Smooth muscle cell (in vitro differentiated cells): ENCODE results near the gene DYSF. TPM values are rescaled to one million over a fixed set of nuclear protein-coding genes. Genes with fewer than 3 reads are reported as not detected.

Experiments
- DNase-seq: peaks from one replicate; lab custom pipeline; 2025; ENCODE audit not compliant: unreplicated experiment; lab: John Stamatoyannopoulos, UW
- H2AFZ ChIP-seq: fragments of 200-600 bp; sonication (generic); 2 replicates; pipeline ENCODE4 v1.6.0; 2016; ENCODE audit warnings: antibody characterized with exemption, low read depth, mild to moderate bottlenecking
- H3F3A ChIP-seq: fragments of 200-600 bp; sonication (generic); 2 replicates; pipeline ENCODE4 v1.6.0; 2017; ENCODE audit warnings: antibody characterized with exemption, low read depth
- H3K27ac ChIP-seq: fragments of 200-600 bp; sonication (generic); 2 replicates; pipeline ENCODE4 v1.5.1; 2016; ENCODE audit warnings: low read depth, mild to moderate bottlenecking
- H3K27me3 ChIP-seq: fragments of 200-600 bp; sonication (generic); 2 replicates; pipeline ENCODE4 v1.6.1; 2016; ENCODE audit warnings: low read depth, mild to moderate bottlenecking
- H3K36me3 ChIP-seq: fragments of 200-600 bp; sonication (generic); 2 replicates; pipeline ENCODE4 v1.5.1; 2016; ENCODE audit warnings: low read depth
- H3K4me1 ChIP-seq: fragments of 200-600 bp; sonication (generic); 2 replicates; pipeline ENCODE4 v1.5.1; 2016; ENCODE audit warnings: low read depth
- H3K4me2 ChIP-seq: fragments of 200-600 bp; sonication (generic); 2 replicates; pipeline ENCODE4 v1.6.0; 2016; ENCODE audit warnings: mild to moderate bottlenecking
- H3K4me3 ChIP-seq: fragments of 200-600 bp; sonication (generic); 2 replicates; pipeline ENCODE4 v1.5.1; 2016; ENCODE audit warnings: mild to moderate bottlenecking
- H3K79me2 ChIP-seq: fragments of 200-600 bp; sonication (generic); 2 replicates; pipeline ENCODE4 v1.6.0; 2016; ENCODE audit warnings: low read depth, mild to moderate bottlenecking
- H3K9ac ChIP-seq: fragments of 200-600 bp; sonication (generic); 2 replicates; pipeline ENCODE4 v1.6.0; 2016; ENCODE audit warnings: low read depth
- H3K9me3 ChIP-seq: fragments of 200-600 bp; sonication (generic); replicated peaks from 2 replicates; pipeline ENCODE4 v1.5.1; 2016; ENCODE audit warnings: low read depth
- H4K20me1 ChIP-seq: fragments of 200-600 bp; sonication (generic); 2 replicates; pipeline ENCODE4 v1.6.0; 2016; ENCODE audit warnings: low read depth
- CTCF ChIP-seq: fragments of 200-600 bp; sonication (generic); IDR thresholded peaks from 2 replicates; pipeline ENCODE4 v1.5.1; 2017; ENCODE audit warnings: borderline replicate concordance, mild to moderate bottlenecking, antibody characterized with exemption; ENCODE audit not compliant: insufficient read depth, poor library complexity, severe bottlenecking
- WGBS: methylation state at CpG from one replicate; pipeline ENCODE4 v1.1.7; 2016; ENCODE audit warnings: low lambda C conversion rate; 5-methylcytosine and 5-hydroxymethylcytosine counted together
- polyA plus RNA-seq: library from polyadenylated mRNA; unstranded; fragments of >200 nt; fragmentation: Nextera tagmentation; extraction: Ambion mirVana; gene quantifications from 2 replicates; pipeline ENCODE4 v1.2.1, GENCODE V29; 2016
- total RNA-seq: library from RNA; depleted of rRNA; stranded (reverse); fragments of >200 nt; gene quantifications from 2 replicates; pipeline ENCODE4 v1.2.3, GENCODE V29; 2014

Gene DYSF
- total and polyA plus RNA-seq, 2 experiments from 2014 or later = 0.64 to 1.6 TPM

- TF ChIP-seq CTCF = no peak
- no peaks in the 10 kb centered on the region for H3F3A ChIP-seq
- no peak overlapping the region for H2AFZ ChIP-seq
- no peaks in the 10 kb centered on the region for H3K27me3 ChIP-seq
- 93% methylated on average over 5 of the region's 5 CpGs for WGBS
- no peak overlapping the region for H3K4me2 ChIP-seq
- DNase-seq = no peak
- H3K79me2 ChIP-seq = no peaks in the 10 kb centered on the region
- H3K36me3 ChIP-seq = no peaks in the 10 kb centered on the region
- no peaks in the 10 kb centered on the region for H3K4me1 ChIP-seq
- H4K20me1 ChIP-seq = no peaks in the 10 kb centered on the region
- no peak overlapping the region for H3K4me3 ChIP-seq
- H3K9me3 ChIP-seq = no peaks in the 10 kb centered on the region
- H3K9ac ChIP-seq = no peak overlapping the region
- H3K27ac ChIP-seq = no peak overlapping the region
Measured at GRCh38 chr2:71620851-71621251, 167.5 kb downstream of the DYSF start.

- DNase-seq = no peak
Measured at GRCh38 chr2:71629273-71629672, 175.9 kb downstream of the DYSF start.

GRCh38 chr2:71629771-71630453 is 176.6 kb downstream of the DYSF start:
- no peaks in the 10 kb centered on the region for H3K4me1 ChIP-seq
- H3K36me3 ChIP-seq = no peaks in the 10 kb centered on the region
- WGBS = 90% methylated on average over 2 of the region's 2 CpGs
- no peaks in the 10 kb centered on the region for H4K20me1 ChIP-seq
- H3K4me2 ChIP-seq = no peak overlapping the region
- H3K79me2 ChIP-seq = no peaks in the 10 kb centered on the region
- H3K27me3 ChIP-seq = no peaks in the 10 kb centered on the region
- no peak overlapping the region for H3K9ac ChIP-seq
- DNase-seq = no peak
- H3K9me3 ChIP-seq = no peaks in the 10 kb centered on the region
- peak overlapping the region; percentile 41 for H3K27ac ChIP-seq
- TF ChIP-seq CTCF = no peak
- H3F3A ChIP-seq = no peaks in the 10 kb centered on the region
- no peak overlapping the region for H3K4me3 ChIP-seq
- no peak overlapping the region for H2AFZ ChIP-seq

More at GRCh38 chr2:71629273-71629672, 175.9 kb downstream of the DYSF start:
- H4K20me1 ChIP-seq = no peaks in the 10 kb centered on the region
- no peak for TF ChIP-seq CTCF
- H3K36me3 ChIP-seq = no peaks in the 10 kb centered on the region
- no peaks in the 10 kb centered on the region for H3K79me2 ChIP-seq
- no peak overlapping the region for H3K4me2 ChIP-seq
- no peaks in the 10 kb centered on the region for H3F3A ChIP-seq
- no peak overlapping the region for H3K4me3 ChIP-seq
- H3K9me3 ChIP-seq = no peaks in the 10 kb centered on the region
- H3K4me1 ChIP-seq = no peaks in the 10 kb centered on the region
- H3K27me3 ChIP-seq = no peaks in the 10 kb centered on the region
- H2AFZ ChIP-seq = no peak overlapping the region
- no peak overlapping the region for H3K9ac ChIP-seq
- H3K27ac ChIP-seq = no peak overlapping the region
